GM12891 (cell line): ENCODE measurements around the gene MEX3A.

Source experiments
- POLR2A ChIP-seq: IDR thresholded peaks from 2 replicates; pipeline ENCODE4 v1.6.1; 2011; ENCODE audit warnings: low read depth, low read length, control low read depth
- POU2F2 ChIP-seq: IDR thresholded peaks from 2 replicates; pipeline ENCODE4 v1.6.1; 2011; ENCODE audit warnings: low read depth, mild to moderate bottlenecking, control low read depth, low read length, moderate library complexity

- TF ChIP-seq POLR2A (no peak), POU2F2 (no peak)
Observed at GRCh38 chr1:156042828-156043227, 39.4 kb downstream of the MEX3A start.
